B cell (primary cell): ENCODE results near the gene ACOT11. TPM values are rescaled to one million over a fixed set of nuclear protein-coding genes. Genes with fewer than 3 reads are reported as not detected.

Source experiments
- ATAC-seq: fragments of 200-7000 bp; cut with Tn5 transposase; one replicate; pipeline ENCODE4 v1.10.0; 2021; ENCODE audit warnings: low read depth, mild to moderate bottlenecking, moderate number of reproducible peaks, moderate library complexity
- CTCF ChIA-PET: fragments of 350-600 bp; sonication (Branson Sonifier 250); formaldehyde crosslinking; loops from one replicate; lab custom pipeline; 2021; ENCODE audit warnings: antibody characterized with exemption, inconsistent platforms; lab: Charles Lee
- POLR2A ChIA-PET: fragments of 350-600 bp; sonication (Branson Sonifier 250); formaldehyde crosslinking; loops from one replicate; lab custom pipeline; 2021; ENCODE audit warnings: antibody characterized with exemption; lab: Charles Lee
- DNase-seq: peaks from one replicate; pipeline ENCODE4 v3.0.0; 2013
- H2AFZ ChIP-seq: 2 replicates; pipeline ENCODE4 v1.6.1; 2012; ENCODE audit warnings: mild to moderate bottlenecking, low read depth, low read length; ENCODE audit not compliant: insufficient read depth, poor library complexity, severe bottlenecking
- H3K27ac ChIP-seq, 2 donors: 1 replicate in 1 of 2; 2 replicates in 1 of 2; pipeline ENCODE4 v1.5.1; 2012 to 2013; ENCODE audit warnings: low read length in 2 of 2, mild to moderate bottlenecking in 2 of 2, moderate library complexity in 1 of 2
- H3K27me3 ChIP-seq, 4 experiments: fragments of 200-600 bp in 1 of 4; sonication (generic) in 1 of 4; replicated peaks in 1 of 4; 1 replicate in 2 of 4; 2 replicates in 2 of 4; pipeline versions ENCODE4 v1.6.1 to v1.7.0; 2013 to 2016; ENCODE audit warnings: low read length in 3 of 4, mild to moderate bottlenecking in 2 of 4, mixed read lengths in 1 of 4, moderate library complexity in 1 of 4; ENCODE audit not compliant: insufficient read depth in 4 of 4, control insufficient read depth in 3 of 4; ENCODE audit errors: control extremely low read depth in 1 of 4
- H3K36me3 ChIP-seq, 2 experiments: replicated peaks in 1 of 2; 1 replicate in 1 of 2; 2 replicates in 1 of 2; pipeline versions ENCODE4 v1.6.1 to v1.7.1; 2013; ENCODE audit warnings: low read length in 1 of 2; ENCODE audit not compliant: insufficient read depth in 2 of 2, control insufficient read depth in 1 of 2; ENCODE audit errors: control extremely low read depth in 1 of 2, extremely low read depth in 1 of 2
- H3K4me1 ChIP-seq, 2 donors: fragments of 200-600 bp in 1 of 2; sonication (generic) in 1 of 2; 1 replicate in 1 of 2; 2 replicates in 1 of 2; pipeline versions ENCODE4 v1.5.1 to v1.6.1; 2013 to 2017; ENCODE audit warnings: low read length in 2 of 2; ENCODE audit not compliant: control insufficient read depth in 2 of 2, insufficient read depth in 2 of 2
- H3K4me2 ChIP-seq: replicated peaks from 2 replicates; pipeline ENCODE3; 2012; ENCODE audit warnings: mild to moderate bottlenecking, low read depth, low read length; ENCODE audit not compliant: poor library complexity, severe bottlenecking
- H3K4me3 ChIP-seq, 5 experiments: fragments of 200-600 bp in 1 of 5; sonication (generic) in 1 of 5; 1 replicate in 3 of 5; 2 replicates in 2 of 5; pipeline versions ENCODE4 v1.5.1 to v1.7.0; 2011 to 2016; ENCODE audit warnings: low read length in 4 of 5, mild to moderate bottlenecking in 4 of 5, low read depth in 2 of 5, control low read depth in 1 of 5, moderate library complexity in 1 of 5; ENCODE audit not compliant: insufficient read depth in 1 of 5; ENCODE audit errors: control extremely low read depth in 1 of 5, extremely low read depth in 1 of 5
- H3K79me2 ChIP-seq: fragments of 200-600 bp; sonication (generic); one replicate; pipeline ENCODE4 v1.6.0; 2016; ENCODE audit warnings: low read length; ENCODE audit not compliant: control insufficient read depth, insufficient read depth
- H3K9ac ChIP-seq: fragments of 200-600 bp; sonication (generic); 2 replicates; pipeline ENCODE4 v1.6.1; 2017; ENCODE audit warnings: mild to moderate bottlenecking, low read length, moderate library complexity
- H3K9me3 ChIP-seq, 3 donors: one replicate each; pipeline versions ENCODE4 v1.6.1 to v1.7.1; 2013; ENCODE audit warnings: low read length in 2 of 3; ENCODE audit not compliant: control insufficient read depth in 2 of 3, insufficient read depth in 1 of 3; ENCODE audit errors: control extremely low read depth in 1 of 3
- H4K20me1 ChIP-seq: 2 replicates; pipeline ENCODE4 v1.6.0; 2012; ENCODE audit warnings: mild to moderate bottlenecking, low read length; ENCODE audit not compliant: insufficient read depth, control insufficient read depth, poor library complexity, severe bottlenecking
- H3K27ac Mint-ChIP-seq: one replicate; pipeline ENCODE4 v1.8.0; 2021; ENCODE audit warnings: mixed read lengths
- H3K27me3 Mint-ChIP-seq: one replicate; pipeline ENCODE4 v1.8.0; 2021; ENCODE audit warnings: mixed read lengths
- H3K4me1 Mint-ChIP-seq: one replicate; pipeline ENCODE4 v1.8.0; 2021; ENCODE audit warnings: mixed read lengths
- H3K4me3 Mint-ChIP-seq: one replicate; pipeline ENCODE4 v1.8.0; 2021; ENCODE audit warnings: mixed read lengths
- H3K9me3 Mint-ChIP-seq: one replicate; pipeline ENCODE4 v1.8.0; 2022; ENCODE audit warnings: mixed read lengths; ENCODE audit not compliant: insufficient read depth
- CTCF ChIP-seq: fragments of 200-600 bp; IDR thresholded peaks from one replicate; pipeline ENCODE4 v1.8.0; 2022; ENCODE audit warnings: antibody characterized with exemption, mild to moderate bottlenecking
- EZH2 ChIP-seq: IDR thresholded peaks from 2 replicates; pipeline ENCODE4 v1.6.1; 2012; ENCODE audit warnings: borderline replicate concordance, low read depth, mild to moderate bottlenecking, moderate library complexity, low read length; ENCODE audit not compliant: insufficient read depth, poor library complexity, severe bottlenecking
- WGBS: methylation state at CpG from one replicate; pipeline ENCODE4 v1.1.5; 2013; ENCODE audit warnings: missing lambda C conversion rate; ENCODE audit not compliant: insufficient coverage; 5-methylcytosine and 5-hydroxymethylcytosine counted together
- intact Hi-C: fragments of 100-400 bp; cut with micrococcal nuclease; formaldehyde crosslinking; loops from one replicate; pipeline ENCODE4 v1.10.0; 2022
- polyA plus RNA-seq: library from polyadenylated mRNA; depleted of rRNA; stranded (reverse); fragments of >200 nt; gene quantifications from 2 replicates; pipeline ENCODE4 v1.2.3, GENCODE V29; 2012
- total RNA-seq, 2 donors: library from RNA; stranded (reverse); fragments of 120-200 nt in 1 of 2; gene quantifications; 1 replicate in 1 of 2; 2 replicates in 1 of 2; pipeline versions ENCODE4 v1.2.3 to v1.2.4, GENCODE V29; 2013 to 2022

Gene ACOT11
- total and polyA plus RNA-seq, 2 donors (not counting 1 experiment from before 2014, with no cell fraction given) = 0.03 to 0.07 TPM

GRCh38 chr1:54557671-54558355, 9.8 kb downstream of the ACOT11 start:
- Histone ChIP-seq H3K9me3 (peaks cover 0 to 11% (median 0%) of the 10 kb centered on the region in 3 donors), H3K4me3 (no peak overlapping the region), H3K36me3 (no peaks in the 10 kb centered on the region), H3K79me2 (no peaks in the 10 kb centered on the region), H3K27me3 (peaks cover 0 to 11% (median 2%) of the 10 kb centered on the region in 4 experiments), H3K27ac (no peak overlapping the region), H3K9ac (no peak overlapping the region), H2AFZ (no peak overlapping the region), H3K4me1 (no peaks in the 10 kb centered on the region), H4K20me1 (no peaks in the 10 kb centered on the region), H3K4me2 (no peak overlapping the region)
- H3K4me1 Mint-ChIP-seq = no peaks in the 10 kb centered on the region
- no CpG with 5 or more reads among the region's 5 CpGs for WGBS
- H3K4me3 Mint-ChIP-seq = no peak overlapping the region
- no peak for TF ChIP-seq CTCF
- TF ChIP-seq EZH2 = no peak
- intact Hi-C loops = no loop called here
- no peak overlapping the region for H3K27ac Mint-ChIP-seq
- DNase-seq (no peak), ATAC-seq (no peak)
- peaks cover 3% of the 10 kb centered on the region for H3K27me3 Mint-ChIP-seq
- CTCF ChIA-PET = no interaction called here
- POLR2A ChIA-PET = no interaction called here
- peaks cover 5% of the 10 kb centered on the region for H3K9me3 Mint-ChIP-seq

GRCh38 chr1:54558434-54559030, 10.5 kb downstream of the ACOT11 start:
- Histone ChIP-seq H3K79me2 (no peaks in the 10 kb centered on the region), H3K27ac (no peak overlapping the region), H4K20me1 (no peaks in the 10 kb centered on the region), H3K27me3 (peaks cover 0 to 11% (median 2%) of the 10 kb centered on the region in 4 experiments), H3K4me3 (no peak overlapping the region), H3K36me3 (no peaks in the 10 kb centered on the region), H3K4me2 (no peak overlapping the region), H3K9ac (no peak overlapping the region), H2AFZ (no peak overlapping the region), H3K9me3 (peaks cover 0 to 11% (median 0%) of the 10 kb centered on the region in 3 donors), H3K4me1 (no peaks in the 10 kb centered on the region)
- ATAC-seq = no peak
- H3K4me3 Mint-ChIP-seq = no peak overlapping the region
- ChIA-PET POLR2A (no interaction called here), CTCF (no interaction called here)
- peaks cover 5% of the 10 kb centered on the region for H3K9me3 Mint-ChIP-seq
- no peak for TF ChIP-seq CTCF
- TF ChIP-seq EZH2 = no peak
- no peak for DNase-seq
- H3K27ac Mint-ChIP-seq = no peak overlapping the region
- intact Hi-C loops = no loop called here
- no peaks in the 10 kb centered on the region for H3K4me1 Mint-ChIP-seq
- 82% methylated on average over 7 of the region's 7 CpGs for WGBS
- H3K27me3 Mint-ChIP-seq = peaks cover 3% of the 10 kb centered on the region
